Type B pancreatic cell (in vitro differentiated cells): Measurements from ENCODE around the gene ACTMAP. TPM values are rescaled to one million over a fixed set of nuclear protein-coding genes. Genes with fewer than 3 reads are reported as not detected.

Source experiments
- DNase-seq: peaks from one replicate; pipeline ENCODE4 v3.0.0; 2021; ENCODE audit warnings: mixed read lengths; ENCODE audit not compliant: unreplicated experiment; ENCODE audit errors: extremely low spot score
- H3K27ac Mint-ChIP-seq: 2 replicates; pipeline ENCODE4 v1.8.0; 2021; ENCODE audit warnings: mild to moderate bottlenecking, mixed read lengths
- H3K27me3 Mint-ChIP-seq: 2 replicates; pipeline ENCODE4 v1.8.0; 2021; ENCODE audit warnings: mixed read lengths
- H3K36me3 Mint-ChIP-seq: 2 replicates; pipeline ENCODE4 v1.8.0; 2021; ENCODE audit warnings: mixed read lengths
- H3K4me1 Mint-ChIP-seq: one replicate; pipeline ENCODE4 v1.8.0; 2021; ENCODE audit warnings: mixed read lengths; ENCODE audit not compliant: unreplicated experiment
- H3K4me3 Mint-ChIP-seq: 2 replicates; pipeline ENCODE4 v1.8.0; 2021; ENCODE audit warnings: mild to moderate bottlenecking, mixed read lengths
- H3K9me3 Mint-ChIP-seq: 2 replicates; pipeline ENCODE4 v1.8.0; 2021; ENCODE audit warnings: mixed read lengths
- total RNA-seq: library from RNA; stranded (reverse); gene quantifications from 2 replicates; pipeline ENCODE4 v1.2.1, GENCODE V29; 2021; ENCODE audit warnings: low replicate concordance
- TF ChIP-seq, protein P1 (sequence below): fragments of 200-600 bp; sonication (generic); conservative IDR thresholded peaks from 2 replicates; pipeline ENCODE4 v1.5.0; 2021; ENCODE audit warnings: antibody characterized with exemption, mild to moderate bottlenecking

The ACTMAP gene
- total RNA-seq, 1 donor from 2014 or later, result 16.0 TPM

DNA sequence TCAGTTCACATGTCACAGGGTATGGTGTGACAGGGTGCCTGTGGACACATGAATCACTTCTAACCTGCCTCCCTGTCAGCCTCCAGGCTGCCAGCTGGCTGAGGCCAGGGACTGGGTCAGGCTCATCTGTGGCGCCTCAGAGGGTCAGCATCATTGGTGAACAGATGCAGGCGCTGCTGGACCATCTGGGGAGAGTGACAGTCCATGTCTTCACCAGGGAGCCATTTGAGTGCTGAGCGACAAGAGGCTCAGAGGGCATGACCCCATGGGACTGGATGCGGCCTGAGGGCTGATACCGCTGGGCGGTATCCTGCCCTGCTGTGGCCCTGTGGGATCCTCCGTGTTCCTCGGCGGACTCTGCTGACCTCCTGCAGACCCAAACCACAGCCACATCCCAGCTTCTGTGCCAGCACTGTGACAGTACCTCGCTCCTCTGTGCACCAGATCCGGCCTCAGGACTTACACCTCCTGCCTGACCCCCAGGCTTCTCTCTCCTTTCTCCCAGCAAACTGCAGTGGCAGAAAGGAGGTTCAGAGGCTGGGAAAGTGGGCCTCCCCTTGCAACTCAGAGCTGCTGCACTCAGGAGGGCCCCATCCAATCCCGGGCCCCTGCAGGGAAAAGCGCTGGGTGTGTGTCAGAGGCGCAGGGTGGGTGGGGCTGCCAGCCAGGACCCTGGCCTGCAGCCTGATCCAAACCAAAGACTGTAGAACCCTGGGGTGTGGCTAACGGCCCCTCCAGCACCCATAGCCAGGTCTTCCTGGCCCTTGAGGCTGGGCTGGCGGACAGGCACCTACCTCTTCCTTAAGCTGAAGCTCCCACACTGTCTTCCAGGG, 10.2 kb downstream of the ACTMAP start:
- Mint-ChIP-seq H3K4me3 (no peak overlapping the region), H3K27me3 (no peaks in the 10 kb centered on the region), H3K4me1 (peaks cover 3% of the 10 kb centered on the region), H3K9me3 (no peaks in the 10 kb centered on the region), H3K36me3 (peaks cover 11% of the 10 kb centered on the region), H3K27ac (peak overlapping the region; percentile 76)
- no peak for DNase-seq
- TF ChIP-seq, protein P1, sequence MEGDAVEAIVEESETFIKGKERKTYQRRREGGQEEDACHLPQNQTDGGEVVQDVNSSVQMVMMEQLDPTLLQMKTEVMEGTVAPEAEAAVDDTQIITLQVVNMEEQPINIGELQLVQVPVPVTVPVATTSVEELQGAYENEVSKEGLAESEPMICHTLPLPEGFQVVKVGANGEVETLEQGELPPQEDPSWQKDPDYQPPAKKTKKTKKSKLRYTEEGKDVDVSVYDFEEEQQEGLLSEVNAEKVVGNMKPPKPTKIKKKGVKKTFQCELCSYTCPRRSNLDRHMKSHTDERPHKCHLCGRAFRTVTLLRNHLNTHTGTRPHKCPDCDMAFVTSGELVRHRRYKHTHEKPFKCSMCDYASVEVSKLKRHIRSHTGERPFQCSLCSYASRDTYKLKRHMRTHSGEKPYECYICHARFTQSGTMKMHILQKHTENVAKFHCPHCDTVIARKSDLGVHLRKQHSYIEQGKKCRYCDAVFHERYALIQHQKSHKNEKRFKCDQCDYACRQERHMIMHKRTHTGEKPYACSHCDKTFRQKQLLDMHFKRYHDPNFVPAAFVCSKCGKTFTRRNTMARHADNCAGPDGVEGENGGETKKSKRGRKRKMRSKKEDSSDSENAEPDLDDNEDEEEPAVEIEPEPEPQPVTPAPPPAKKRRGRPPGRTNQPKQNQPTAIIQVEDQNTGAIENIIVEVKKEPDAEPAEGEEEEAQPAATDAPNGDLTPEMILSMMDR, result no peak

GRCh38 chr19:40739030-40739839, 11.0 kb downstream of the ACTMAP start:
- H3K36me3 Mint-ChIP-seq, result peaks cover 12% of the 10 kb centered on the region
- H3K4me3 Mint-ChIP-seq, result no peak overlapping the region
- H3K4me1 Mint-ChIP-seq, result no peaks in the 10 kb centered on the region
- no peak for DNase-seq
- H3K9me3 Mint-ChIP-seq, result no peaks in the 10 kb centered on the region
- H3K27me3 Mint-ChIP-seq, result no peaks in the 10 kb centered on the region
- TF ChIP-seq, protein P1, result no peak
- peak overlapping the region; percentile 55 for H3K27ac Mint-ChIP-seq

DNA sequence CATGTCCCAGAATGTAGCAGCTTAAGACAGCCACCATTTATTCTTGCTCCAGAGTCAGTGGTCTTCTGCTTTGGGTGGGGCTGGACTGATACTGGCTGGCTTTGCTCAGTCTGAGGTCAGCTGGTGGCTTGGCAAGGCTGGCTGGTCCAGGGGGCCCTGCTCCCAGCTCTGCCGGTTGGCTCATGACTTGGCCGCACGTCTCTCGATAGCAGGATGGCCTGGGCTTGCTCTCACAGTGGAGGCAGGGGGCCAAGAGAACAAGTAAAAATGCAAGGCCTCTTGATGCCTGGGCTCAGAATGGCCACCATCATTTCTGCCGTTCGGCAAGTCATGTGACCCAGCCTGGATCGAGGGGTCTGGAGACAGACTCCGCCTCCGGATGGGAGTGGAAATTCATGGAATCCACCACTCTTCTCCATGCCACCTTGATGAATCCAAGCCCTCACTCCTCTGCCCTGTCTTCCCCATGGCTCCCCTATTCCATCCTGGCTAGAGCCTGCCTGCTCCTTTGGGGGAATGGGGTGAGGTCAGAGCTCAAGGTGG, 13.1 kb downstream of the ACTMAP start:
- H3K36me3 Mint-ChIP-seq, result peaks cover 25% of the 10 kb centered on the region
- H3K4me1 Mint-ChIP-seq, result no peaks in the 10 kb centered on the region
- no peaks in the 10 kb centered on the region for H3K27me3 Mint-ChIP-seq
- TF ChIP-seq, protein P1, result no peak
- no peak overlapping the region for H3K27ac Mint-ChIP-seq
- H3K9me3 Mint-ChIP-seq, result no peaks in the 10 kb centered on the region
- no peak overlapping the region for H3K4me3 Mint-ChIP-seq
- no peak for DNase-seq

GRCh38 chr19:40736661-40737060, 13.6 kb downstream of the ACTMAP start:
- Mint-ChIP-seq H3K4me3 (no peak overlapping the region), H3K36me3 (peaks cover 25% of the 10 kb centered on the region), H3K27ac (peak overlapping the region; percentile 93), H3K9me3 (no peaks in the 10 kb centered on the region), H3K4me1 (no peaks in the 10 kb centered on the region), H3K27me3 (no peaks in the 10 kb centered on the region)
- DNase-seq, result no peak
- TF ChIP-seq, protein P1, result no peak

GRCh38 chr19:40735013-40735771, 15.1 kb downstream of the ACTMAP start:
- peak overlapping the region; percentile 93 for H3K27ac Mint-ChIP-seq
- DNase-seq, result no peak
- H3K36me3 Mint-ChIP-seq, result peaks cover 34% of the 10 kb centered on the region
- H3K4me3 Mint-ChIP-seq, result peak overlapping the region; percentile 44
- H3K27me3 Mint-ChIP-seq, result no peaks in the 10 kb centered on the region
- H3K4me1 Mint-ChIP-seq, result no peaks in the 10 kb centered on the region
- no peaks in the 10 kb centered on the region for H3K9me3 Mint-ChIP-seq
- TF ChIP-seq, protein P1, result no peak
